GM13976 (cell line): ENCODE data around the gene SPAG16.

ENCODE experiments used
- DNase-seq: peaks from one replicate; pipeline ENCODE4 v3.0.0; 2012; ENCODE audit warnings: low spot score
- CTCF ChIP-seq: IDR thresholded peaks from 2 replicates; pipeline ENCODE4 v1.5.1; 2012; ENCODE audit warnings: borderline replicate concordance, mild to moderate bottlenecking; ENCODE audit not compliant: insufficient read depth; ENCODE audit errors: extremely low read depth, missing control alignments, control extremely low read depth
- in situ Hi-C: fragments of 300-500 bp; cut with MboI; formaldehyde crosslinking; loops from one replicate; pipeline ENCODE4 v1.12.0; 2022; ENCODE audit warnings: low sequenced_read_pairs, mixed read lengths, inconsistent platforms; ENCODE audit not compliant: unreplicated experiment

The SPAG16 gene

GRCh38 chr2:214261683-214262082 lies 977.4 kb downstream of the SPAG16 start:
- in situ Hi-C loops = no loop called here
- no peak for TF ChIP-seq CTCF
- DNase-seq = no peak

- no peak for TF ChIP-seq CTCF
- DNase-seq = no peak
- in situ Hi-C loops = no loop called here
Measured at GRCh38 chr2:214264171-214264570, 979.9 kb downstream of the SPAG16 start.

GRCh38 chr2:214265991-214266489 lies 981.8 kb downstream of the SPAG16 start:
- in situ Hi-C loops = no loop called here
- no peak for TF ChIP-seq CTCF
- no peak for DNase-seq

- TF ChIP-seq CTCF = no peak
- in situ Hi-C loops = no loop called here
- no peak for DNase-seq
Measured at GRCh38 chr2:214277880-214278279, 993.6 kb downstream of the SPAG16 start.

GRCh38 chr2:214286011-214286410 lies 1001.7 kb downstream of the SPAG16 start:
- no peak for DNase-seq
- in situ Hi-C loops = no loop called here
- TF ChIP-seq CTCF = no peak

GRCh38 chr2:214293593-214293992 lies 1009.3 kb downstream of the SPAG16 start:
- in situ Hi-C loops = no loop called here
- no peak for DNase-seq
- no peak for TF ChIP-seq CTCF

GRCh38 chr2:214294426-214294825 lies 1010.2 kb downstream of the SPAG16 start:
- in situ Hi-C loops = no loop called here
- TF ChIP-seq CTCF = no peak
- no peak for DNase-seq
